Tibial artery (tissue), 4 donors: ENCODE data around the gene EVA1C.
"Not testable (repeated sequence)": the region's sequence is repeated elsewhere in the genome, so short reads cannot be mapped to it uniquely, and the experiment has no call there.

ENCODE experiments used
- DNase-seq, 2 donors: peaks; one replicate each; pipeline ENCODE4 v3.0.0-alpha.2; 2019
- H3K27ac ChIP-seq, 2 donors: fragments of 200-600 bp; sonication (generic) in 1 of 2; 1 replicate in 1 of 2; 2 replicates in 1 of 2; pipeline ENCODE4 v1.5.1; 2018 to 2019; ENCODE audit warnings: mild to moderate bottlenecking in 1 of 2
- H3K27me3 ChIP-seq, 2 donors: fragments of 200-600 bp; sonication (generic) in 1 of 2; one replicate each; pipeline versions ENCODE4 v1.5.1 to v1.6.0; 2016 to 2019
- H3K36me3 ChIP-seq, 3 donors: fragments of 200-600 bp; sonication (generic) in 2 of 3; one replicate each; pipeline ENCODE4 v1.5.1; 2016 to 2019; ENCODE audit warnings: mild to moderate bottlenecking in 2 of 3
- H3K4me1 ChIP-seq, 4 donors: fragments of 200-600 bp; sonication (generic) in 2 of 4; 1 replicate in 3 of 4; 2 replicates in 1 of 4; pipeline ENCODE4 v1.5.1; 2016 to 2019
- H3K4me3 ChIP-seq, 2 donors: fragments of 200-600 bp; sonication (generic) in 1 of 2; 1 replicate in 1 of 2; 2 replicates in 1 of 2; pipeline ENCODE4 v1.5.1; 2018 to 2019; ENCODE audit warnings: mild to moderate bottlenecking in 2 of 2
- H3K9me3 ChIP-seq, 3 donors: fragments of 200-600 bp; sonication (generic) in 1 of 3; one replicate each; pipeline ENCODE4 v1.5.1; 2016 to 2019
- intact Hi-C: fragments of 100-400 bp; cut with DNase I; formaldehyde crosslinking; loops from one replicate; pipeline ENCODE4 v1.15.0; 2023; ENCODE audit warnings: low total_unique reads
- TF ChIP-seq, protein P1 (sequence below), 2 experiments: fragments of 200-600 bp in 1 of 2; fragments of 450-650 bp in 1 of 2; IDR thresholded peaks; one replicate each; pipeline ENCODE4 v1.5.1; 2017 to 2019; ENCODE audit warnings: antibody characterized with exemption in 2 of 2, mild to moderate bottlenecking in 1 of 2, moderate library complexity in 1 of 2

EVA1C gene

DNA sequence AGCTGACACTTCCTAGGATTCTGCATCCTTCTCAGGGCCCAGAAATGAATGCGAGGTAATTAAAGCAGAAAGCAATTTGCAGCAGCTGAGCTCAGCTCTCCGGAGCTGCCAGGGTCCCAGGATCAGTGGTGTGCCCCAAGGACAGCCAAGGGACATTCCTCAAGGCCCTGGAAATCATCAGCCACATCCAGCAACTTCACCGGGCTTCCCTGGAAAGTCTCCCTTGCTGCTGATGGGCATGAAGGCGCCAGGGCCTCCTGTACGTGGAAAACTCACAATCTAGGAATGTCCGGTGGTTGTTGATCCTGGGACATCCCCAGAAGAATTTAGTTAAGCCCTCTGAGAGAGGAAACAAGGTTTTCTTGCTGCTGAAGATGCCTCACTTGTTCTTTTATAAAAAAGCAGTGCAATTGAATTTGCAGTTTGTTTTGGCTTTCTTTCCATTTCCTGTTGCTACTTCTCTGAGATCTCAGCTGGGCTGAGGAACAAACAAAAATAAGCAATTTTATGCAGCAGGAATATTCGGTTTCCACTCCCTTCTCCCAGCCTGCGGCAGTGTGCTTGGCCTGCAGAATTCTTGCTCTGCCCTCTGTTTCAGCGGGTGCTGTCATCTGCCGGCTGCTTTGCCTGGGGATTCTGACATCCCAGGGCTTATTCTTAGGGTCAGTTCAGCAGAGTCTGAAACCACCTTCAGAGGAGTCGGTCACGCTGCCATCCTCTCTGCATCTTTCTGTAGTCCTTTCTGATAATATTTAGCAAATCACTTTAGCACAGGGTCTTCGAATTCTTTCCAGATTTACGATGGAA lies 86.9 kb downstream of the EVA1C start:
- H3K9me3 ChIP-seq, result no peaks in the 10 kb centered on the region
- intact Hi-C loops, result no loop called here
- TF ChIP-seq, protein P1, sequence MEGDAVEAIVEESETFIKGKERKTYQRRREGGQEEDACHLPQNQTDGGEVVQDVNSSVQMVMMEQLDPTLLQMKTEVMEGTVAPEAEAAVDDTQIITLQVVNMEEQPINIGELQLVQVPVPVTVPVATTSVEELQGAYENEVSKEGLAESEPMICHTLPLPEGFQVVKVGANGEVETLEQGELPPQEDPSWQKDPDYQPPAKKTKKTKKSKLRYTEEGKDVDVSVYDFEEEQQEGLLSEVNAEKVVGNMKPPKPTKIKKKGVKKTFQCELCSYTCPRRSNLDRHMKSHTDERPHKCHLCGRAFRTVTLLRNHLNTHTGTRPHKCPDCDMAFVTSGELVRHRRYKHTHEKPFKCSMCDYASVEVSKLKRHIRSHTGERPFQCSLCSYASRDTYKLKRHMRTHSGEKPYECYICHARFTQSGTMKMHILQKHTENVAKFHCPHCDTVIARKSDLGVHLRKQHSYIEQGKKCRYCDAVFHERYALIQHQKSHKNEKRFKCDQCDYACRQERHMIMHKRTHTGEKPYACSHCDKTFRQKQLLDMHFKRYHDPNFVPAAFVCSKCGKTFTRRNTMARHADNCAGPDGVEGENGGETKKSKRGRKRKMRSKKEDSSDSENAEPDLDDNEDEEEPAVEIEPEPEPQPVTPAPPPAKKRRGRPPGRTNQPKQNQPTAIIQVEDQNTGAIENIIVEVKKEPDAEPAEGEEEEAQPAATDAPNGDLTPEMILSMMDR (IDR thresholded peaks at IDR 0.05), result no peak
- peak overlapping the region; percentile 17 to 40 for H3K27ac ChIP-seq
- H3K27me3 ChIP-seq, result no peaks in the 10 kb centered on the region
- no peak overlapping the region for H3K4me3 ChIP-seq
- H3K4me1 ChIP-seq, result peaks cover 0 to 32% (median 22%) of the 10 kb centered on the region in 4 donors
- H3K36me3 ChIP-seq, result peaks cover 17 to 67% (median 43%) of the 10 kb centered on the region in 3 donors
- no peak for DNase-seq

DNA sequence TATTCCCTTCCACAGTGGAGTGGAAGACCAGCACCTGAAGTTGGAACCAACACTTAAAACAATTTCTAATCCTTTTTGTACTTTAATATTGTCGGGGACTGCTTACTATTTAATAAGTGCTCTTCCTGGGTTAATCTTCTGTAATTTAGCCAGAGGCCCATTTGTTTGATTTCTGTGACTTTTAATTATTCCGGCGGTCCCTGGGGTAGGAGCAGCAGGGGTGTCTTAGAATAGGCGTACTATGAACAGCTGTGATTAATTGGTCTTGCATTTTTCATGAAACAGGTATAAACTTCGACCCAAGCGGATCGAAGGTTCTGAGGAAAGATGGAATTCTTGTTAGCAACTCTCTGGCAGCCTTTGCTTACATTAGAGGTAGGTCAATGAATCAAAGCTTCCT lies 91.1 kb downstream of the EVA1C start:
- peaks cover 0 to 14% (median 12%) of the 10 kb centered on the region in 4 donors for H3K4me1 ChIP-seq
- H3K36me3 ChIP-seq, result peaks cover 35 to 76% (median 54%) of the 10 kb centered on the region in 3 donors
- DNase-seq, H3K27ac ChIP-seq, H3K9me3 ChIP-seq, intact Hi-C loops, H3K4me3 ChIP-seq, H3K27me3 ChIP-seq: not testable (repeated sequence)

DNA sequence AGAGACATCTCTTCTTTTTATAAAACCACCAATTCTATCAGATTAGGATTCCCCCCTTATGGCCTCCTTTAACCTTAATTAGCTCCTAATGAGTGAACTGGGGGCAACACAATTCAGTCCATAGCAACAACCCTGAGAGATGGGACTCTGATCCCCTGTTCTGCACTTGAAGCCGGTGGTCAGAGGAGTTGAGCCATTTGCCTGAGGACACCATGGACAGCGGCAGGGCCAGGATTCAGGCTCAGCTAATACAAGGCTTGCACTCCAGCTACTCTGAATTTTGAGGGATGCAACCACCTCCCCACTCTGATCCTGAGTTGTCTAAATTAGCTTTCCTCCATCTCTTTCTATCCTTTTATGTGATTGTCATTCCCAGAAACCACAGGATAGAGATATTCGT lies 93.3 kb downstream of the EVA1C start:
- H3K4me1 ChIP-seq, intact Hi-C loops, DNase-seq: not testable (repeated sequence)

DNA sequence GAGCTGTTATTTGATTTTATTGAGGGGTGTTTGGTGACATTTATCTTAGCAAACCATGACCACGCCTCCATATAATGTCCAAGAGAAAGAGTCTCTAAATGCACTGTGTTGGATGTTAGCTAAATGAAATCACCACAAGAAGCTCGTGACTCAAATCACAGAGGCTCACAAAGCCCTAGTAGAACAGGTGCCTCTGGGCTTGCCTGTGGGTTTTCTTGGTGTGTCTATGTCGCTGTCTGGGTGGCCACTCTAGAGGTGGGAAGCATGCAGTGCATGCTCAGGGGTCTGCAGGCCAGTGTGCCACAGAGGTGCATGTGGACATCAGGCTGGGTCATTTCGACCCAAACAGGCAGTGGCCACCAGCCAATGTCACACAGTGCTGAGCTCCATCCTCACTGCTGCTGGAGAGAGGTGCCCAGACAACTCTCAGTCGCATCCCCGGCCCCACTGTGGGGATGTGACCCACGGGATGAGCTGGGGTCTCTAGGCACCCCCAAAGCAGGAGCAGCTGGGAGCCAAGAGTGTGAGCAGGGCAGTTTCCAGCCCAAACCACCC lies 94.0 kb downstream of the EVA1C start:
- DNase-seq, intact Hi-C loops, H3K27ac ChIP-seq, H3K9me3 ChIP-seq, H3K4me3 ChIP-seq, H3K4me1 ChIP-seq, H3K27me3 ChIP-seq: not testable (repeated sequence)
- peaks cover 46 to 92% (median 67%) of the 10 kb centered on the region in 3 donors for H3K36me3 ChIP-seq

More for the DNA sequence above, 93.3 kb downstream of the EVA1C start:
- H3K4me3 ChIP-seq, H3K27ac ChIP-seq, H3K9me3 ChIP-seq, H3K27me3 ChIP-seq: not testable (repeated sequence)
- H3K36me3 ChIP-seq, result peaks cover 43 to 90% (median 69%) of the 10 kb centered on the region in 3 donors

DNA sequence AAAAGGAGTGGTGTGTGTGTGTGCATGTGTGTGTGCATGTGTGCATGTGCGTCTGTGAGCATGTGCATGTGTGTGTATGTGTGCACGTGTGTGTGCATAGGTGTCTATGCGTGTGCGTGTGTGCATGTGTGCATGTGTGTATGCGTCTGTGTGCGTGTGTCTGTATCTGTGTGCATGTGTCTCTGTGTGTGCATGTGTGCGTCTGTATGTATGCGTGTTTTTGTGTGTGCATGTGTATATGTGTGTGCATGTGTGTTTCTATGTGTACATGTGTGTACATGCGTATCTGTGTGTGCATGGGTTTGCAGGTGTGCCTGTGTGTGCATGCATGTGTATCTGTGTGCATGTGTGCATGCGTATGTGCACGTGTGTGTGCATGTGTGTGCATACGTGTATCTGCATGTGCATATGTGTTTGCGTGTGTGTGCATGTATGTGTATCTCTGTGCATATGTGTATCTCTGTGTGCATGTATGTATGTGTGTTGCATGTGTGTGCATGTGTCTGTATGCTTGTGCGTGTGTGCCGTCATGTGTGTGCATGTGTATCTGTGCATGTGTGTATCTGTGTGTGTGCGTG lies 94.9 kb downstream of the EVA1C start:
- Histone ChIP-seq H3K27ac (no peak overlapping the region), H3K4me3 (no peak overlapping the region), H3K9me3 (no peaks in the 10 kb centered on the region), H3K4me1 (no peaks in the 10 kb centered on the region), H3K27me3 (no peaks in the 10 kb centered on the region), H3K36me3 (peaks cover 49 to 93% (median 67%) of the 10 kb centered on the region in 3 donors)
- TF ChIP-seq, protein P1 (IDR thresholded peaks at IDR 0.05), result no peak
- intact Hi-C loops, result no loop called here
- DNase-seq, result no peak

DNA sequence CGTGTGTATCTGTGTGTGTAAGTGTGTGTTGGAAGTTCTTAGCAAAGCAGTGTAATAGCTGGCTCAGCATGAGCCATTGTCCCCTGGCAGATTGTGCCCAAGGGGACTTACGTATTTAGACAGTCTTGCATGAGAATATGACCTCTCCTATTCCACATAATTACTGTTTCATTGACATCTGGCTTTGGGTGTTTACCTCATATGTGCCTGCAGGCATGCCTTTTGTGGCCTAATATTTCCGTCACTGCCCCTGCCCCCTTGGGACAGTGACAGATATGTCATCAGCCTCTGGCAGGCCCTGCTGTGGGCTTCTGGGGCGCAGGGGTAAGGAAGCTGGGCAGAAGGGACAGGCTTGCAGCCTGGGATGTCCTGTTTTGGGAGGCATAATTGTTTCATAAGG lies 95.5 kb downstream of the EVA1C start:
- DNase-seq, H3K9me3 ChIP-seq, H3K4me1 ChIP-seq, H3K4me3 ChIP-seq, H3K27ac ChIP-seq, intact Hi-C loops, H3K27me3 ChIP-seq: not testable (repeated sequence)
- H3K36me3 ChIP-seq, result peaks cover 49 to 90% (median 62%) of the 10 kb centered on the region in 3 donors

DNA sequence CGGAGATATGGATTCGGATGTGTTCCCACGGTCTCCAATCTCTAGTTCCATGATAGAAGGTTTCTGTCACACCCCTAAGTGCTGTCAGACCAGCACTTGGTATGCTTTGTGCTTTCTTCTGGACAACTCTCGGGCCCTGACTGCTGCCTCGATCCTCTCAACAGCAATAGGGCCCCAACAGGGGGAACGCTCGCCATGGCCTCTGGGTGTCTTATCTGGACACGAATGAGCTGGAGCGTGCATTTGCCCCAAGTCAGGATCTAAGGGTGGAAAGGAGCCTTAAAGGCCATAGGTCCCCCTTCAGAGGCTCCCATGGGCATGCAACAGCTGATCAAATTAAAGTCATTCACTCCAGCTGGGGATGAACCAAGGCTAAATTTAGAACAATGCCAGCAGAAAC lies 96.1 kb downstream of the EVA1C start:
- no peak overlapping the region for H3K27ac ChIP-seq
- TF ChIP-seq, protein P1 (IDR thresholded peaks at IDR 0.05), result no peak
- no peaks in the 10 kb centered on the region for H3K9me3 ChIP-seq
- intact Hi-C loops, result no loop called here
- no peaks in the 10 kb centered on the region for H3K27me3 ChIP-seq
- DNase-seq, result no peak
- H3K4me1 ChIP-seq, result no peaks in the 10 kb centered on the region
- H3K36me3 ChIP-seq, result peaks cover 44 to 85% (median 57%) of the 10 kb centered on the region in 3 donors
- no peak overlapping the region for H3K4me3 ChIP-seq

DNA sequence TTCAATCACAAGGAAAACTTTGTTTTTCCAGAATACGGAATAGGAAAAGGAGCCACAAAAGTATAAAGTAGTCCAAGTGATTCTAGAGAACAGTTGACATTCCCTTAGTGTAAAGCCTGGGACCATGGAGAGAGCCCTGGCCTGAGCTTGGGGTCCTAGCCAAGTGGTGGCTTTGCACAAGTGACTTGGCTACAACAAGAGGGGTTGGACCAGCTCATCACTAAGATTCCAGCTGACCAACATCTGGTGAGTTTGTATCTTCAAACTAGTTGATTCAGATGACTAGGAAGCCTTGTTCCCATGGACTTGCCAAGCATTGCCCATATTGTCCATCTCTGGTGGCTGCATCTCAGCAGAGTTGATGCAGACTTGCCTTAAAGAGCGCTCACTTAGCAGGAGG lies 96.5 kb downstream of the EVA1C start:
- H3K27ac ChIP-seq, H3K27me3 ChIP-seq, H3K4me1 ChIP-seq, H3K4me3 ChIP-seq, intact Hi-C loops, H3K9me3 ChIP-seq, DNase-seq: not testable (repeated sequence)
- peaks cover 40 to 81% (median 54%) of the 10 kb centered on the region in 3 donors for H3K36me3 ChIP-seq
